Measurements from ENCODE around the gene SOX18.

DNA sequence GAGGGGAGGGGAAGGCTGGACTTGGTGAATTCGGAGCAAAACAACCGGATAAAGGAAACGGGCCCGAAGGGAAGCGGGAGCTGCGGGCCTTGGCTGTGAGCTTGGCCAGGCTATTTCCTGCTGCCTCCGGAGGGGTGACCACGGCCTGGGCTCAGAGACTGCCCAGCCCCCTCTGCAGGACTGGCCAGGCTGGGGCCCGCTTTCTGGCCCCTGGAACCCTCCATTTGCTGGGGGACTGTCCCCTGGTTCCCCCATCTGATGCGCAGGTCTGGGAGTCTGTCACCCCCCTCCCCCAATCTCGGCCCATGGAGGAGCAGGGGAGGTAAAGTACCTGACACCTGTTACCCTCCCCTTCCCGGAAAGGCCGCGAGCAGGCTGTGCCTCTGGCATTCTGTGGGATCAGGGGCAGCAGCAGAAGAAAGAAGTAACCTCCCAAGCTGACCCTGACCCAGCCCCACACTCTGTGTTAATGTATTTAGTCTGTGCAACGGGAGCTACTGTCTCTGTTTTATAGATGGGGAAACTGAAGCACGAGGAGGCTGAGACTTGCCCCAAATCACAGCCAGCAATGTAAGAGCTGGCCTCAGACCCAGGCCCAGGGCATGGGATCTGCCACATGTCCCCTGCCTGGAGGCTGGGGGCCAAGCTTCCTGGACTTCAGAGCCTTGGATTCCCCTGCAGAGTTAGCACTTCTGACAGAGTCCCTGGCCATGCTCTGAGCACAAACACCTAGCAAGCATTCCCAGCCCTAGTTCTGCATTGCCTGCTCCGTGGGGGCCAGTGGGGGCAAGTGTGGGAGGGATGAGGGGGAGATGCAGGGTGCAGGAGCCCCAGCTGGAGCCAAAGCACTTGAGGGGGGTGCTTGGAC is 9.9 kb downstream of the SOX18 start:
- TF ChIP-seq CTCF (IDR thresholded peaks at IDR 0.05): no peak
- TF ChIP-seq POLR2A (IDR thresholded peaks at IDR 0.05; ENCODE audit: low read depth): no peak
